ENCODE data around the gene SLCO3A1.

SLCO3A1 gene

DNA sequence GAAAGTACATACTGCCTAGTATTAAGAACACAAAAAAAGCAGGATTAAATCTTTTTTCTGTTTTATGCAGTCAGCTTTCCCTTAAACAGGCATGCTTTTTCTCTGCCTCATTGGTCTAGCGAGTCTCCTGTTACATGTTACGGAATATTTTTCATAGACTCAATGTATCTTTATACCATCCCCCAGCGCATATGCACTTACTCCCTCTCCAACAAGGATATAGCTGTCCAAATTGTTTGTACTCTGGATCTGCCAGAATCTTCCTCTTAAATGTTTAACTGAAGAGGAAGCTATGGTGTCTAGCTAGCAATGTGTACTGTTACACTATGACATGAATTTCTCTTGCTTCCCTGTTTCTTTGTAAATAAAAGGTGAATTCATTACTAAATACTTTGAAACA lies 9.2 kb upstream of the SLCO3A1 start:
- peaks cover 0 to 8% (median 0%) of the 10 kb centered on the region in 5 donors for H3K9me3 ChIP-seq (ENCODE audit: control insufficient read depth in 5 of 5, low read length in 5 of 5)
- H3K27ac ChIP-seq (ENCODE audit: low read depth, low read length) = no peak overlapping the region
- no peak overlapping the region for H3K9ac ChIP-seq (ENCODE audit: low read length in 5 of 5)
- H3K27me3 ChIP-seq (ENCODE audit: control insufficient read depth in 5 of 5, insufficient read depth in 4 of 5, low read length in 5 of 5) = peaks cover 0 to 7% (median 5%) of the 10 kb centered on the region in 5 donors
- H3K4me3 ChIP-seq (ENCODE audit: low read depth in 1 of 5, low read length in 5 of 5) = no peak overlapping the region
- no peaks in the 10 kb centered on the region for H3K36me3 ChIP-seq (ENCODE audit: control insufficient read depth in 5 of 5, insufficient read depth in 5 of 5, low read length in 5 of 5)
- H3K4me1 ChIP-seq (ENCODE audit: control insufficient read depth in 5 of 5, insufficient read depth in 5 of 5, low read length in 5 of 5) = peaks cover 0 to 3% (median 0%) of the 10 kb centered on the region in 5 donors

GRCh38 chr15:91844928-91845327 lies 8.6 kb upstream of the SLCO3A1 start:
- H3K9ac ChIP-seq (ENCODE audit: low read length in 5 of 5) = no peak overlapping the region

GRCh38 chr15:91845720-91846119 lies 7.8 kb upstream of the SLCO3A1 start:
- Histone ChIP-seq H3K4me1 (ENCODE audit: control insufficient read depth in 5 of 5, insufficient read depth in 5 of 5, low read length in 5 of 5) (peaks cover 0 to 6% (median 0%) of the 10 kb centered on the region in 5 donors), H3K4me3 (ENCODE audit: low read depth in 1 of 5, low read length in 5 of 5) (no peak overlapping the region), H3K27me3 (ENCODE audit: control insufficient read depth in 5 of 5, insufficient read depth in 4 of 5, low read length in 5 of 5) (peaks cover 0 to 7% (median 5%) of the 10 kb centered on the region in 5 donors), H3K27ac (ENCODE audit: low read depth, low read length) (no peak overlapping the region), H3K9ac (ENCODE audit: low read length in 5 of 5) (no peak overlapping the region), H3K36me3 (ENCODE audit: control insufficient read depth in 5 of 5, insufficient read depth in 5 of 5, low read length in 5 of 5) (no peaks in the 10 kb centered on the region), H3K9me3 (ENCODE audit: control insufficient read depth in 5 of 5, low read length in 5 of 5) (peaks cover 0 to 8% (median 0%) of the 10 kb centered on the region in 5 donors)

More at GRCh38 chr15:91844928-91845327, 8.6 kb upstream of the SLCO3A1 start:
- H3K9me3 ChIP-seq (ENCODE audit: control insufficient read depth in 5 of 5, low read length in 5 of 5) = peaks cover 0 to 8% (median 0%) of the 10 kb centered on the region in 5 donors
- no peaks in the 10 kb centered on the region for H3K36me3 ChIP-seq (ENCODE audit: control insufficient read depth in 5 of 5, insufficient read depth in 5 of 5, low read length in 5 of 5)
- H3K27ac ChIP-seq (ENCODE audit: low read depth, low read length) = no peak overlapping the region
- peaks cover 0 to 7% (median 5%) of the 10 kb centered on the region in 5 donors for H3K27me3 ChIP-seq (ENCODE audit: control insufficient read depth in 5 of 5, insufficient read depth in 4 of 5, low read length in 5 of 5)
- peaks cover 0 to 6% (median 0%) of the 10 kb centered on the region in 5 donors for H3K4me1 ChIP-seq (ENCODE audit: control insufficient read depth in 5 of 5, insufficient read depth in 5 of 5, low read length in 5 of 5)
- H3K4me3 ChIP-seq (ENCODE audit: low read depth in 1 of 5, low read length in 5 of 5) = no peak overlapping the region

GRCh38 chr15:91849180-91849579 lies 4.3 kb upstream of the SLCO3A1 start:
- Histone ChIP-seq H3K36me3 (ENCODE audit: control insufficient read depth in 5 of 5, insufficient read depth in 5 of 5, low read length in 5 of 5) (no peaks in the 10 kb centered on the region), H3K9me3 (ENCODE audit: control insufficient read depth in 5 of 5, low read length in 5 of 5) (no peaks in the 10 kb centered on the region), H3K4me3 (ENCODE audit: low read depth in 1 of 5, low read length in 5 of 5) (no peak overlapping the region), H3K27me3 (ENCODE audit: control insufficient read depth in 5 of 5, insufficient read depth in 4 of 5, low read length in 5 of 5) (peaks cover 0 to 7% (median 5%) of the 10 kb centered on the region in 5 donors), H3K4me1 (ENCODE audit: control insufficient read depth in 5 of 5, insufficient read depth in 5 of 5, low read length in 5 of 5) (peaks cover 7 to 21% (median 15%) of the 10 kb centered on the region in 5 donors), H3K9ac (ENCODE audit: low read length in 5 of 5) (peak overlapping the region in 1 of 5 donors; percentile 44), H3K27ac (ENCODE audit: low read depth, low read length) (no peak overlapping the region)

DNA sequence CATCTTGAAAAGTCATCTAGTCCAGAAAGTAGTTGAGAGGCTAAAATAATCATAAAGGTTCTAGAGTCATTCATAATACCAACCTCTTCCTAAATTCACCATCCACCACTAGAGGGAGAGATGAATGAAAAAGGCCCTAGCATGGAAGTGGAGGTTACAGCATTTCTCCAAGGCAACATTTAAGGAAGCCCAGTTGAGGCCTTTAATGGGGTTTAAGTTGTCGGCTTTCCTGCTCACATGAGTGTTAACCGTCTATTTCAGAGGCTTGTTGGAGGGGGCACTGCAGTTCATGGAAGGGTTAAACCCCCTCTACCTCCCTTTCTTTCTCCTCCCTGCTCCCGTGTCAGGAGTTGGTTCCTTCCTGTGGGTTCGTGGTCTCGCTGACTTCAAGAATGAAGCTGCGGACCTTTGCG lies 3.8 kb upstream of the SLCO3A1 start:
- peaks cover 0 to 11% (median 5%) of the 10 kb centered on the region in 5 donors for H3K27me3 ChIP-seq (ENCODE audit: control insufficient read depth in 5 of 5, insufficient read depth in 4 of 5, low read length in 5 of 5)
- H3K36me3 ChIP-seq (ENCODE audit: control insufficient read depth in 5 of 5, insufficient read depth in 5 of 5, low read length in 5 of 5) = no peaks in the 10 kb centered on the region
- no peak overlapping the region for H3K4me3 ChIP-seq (ENCODE audit: low read depth in 1 of 5, low read length in 5 of 5)
- H3K9ac ChIP-seq (ENCODE audit: low read length in 5 of 5) = no peak overlapping the region
- H3K27ac ChIP-seq (ENCODE audit: low read depth, low read length) = no peak overlapping the region
- no peaks in the 10 kb centered on the region for H3K9me3 ChIP-seq (ENCODE audit: control insufficient read depth in 5 of 5, low read length in 5 of 5)
- peaks cover 9 to 26% (median 20%) of the 10 kb centered on the region in 5 donors for H3K4me1 ChIP-seq (ENCODE audit: control insufficient read depth in 5 of 5, insufficient read depth in 5 of 5, low read length in 5 of 5)

DNA sequence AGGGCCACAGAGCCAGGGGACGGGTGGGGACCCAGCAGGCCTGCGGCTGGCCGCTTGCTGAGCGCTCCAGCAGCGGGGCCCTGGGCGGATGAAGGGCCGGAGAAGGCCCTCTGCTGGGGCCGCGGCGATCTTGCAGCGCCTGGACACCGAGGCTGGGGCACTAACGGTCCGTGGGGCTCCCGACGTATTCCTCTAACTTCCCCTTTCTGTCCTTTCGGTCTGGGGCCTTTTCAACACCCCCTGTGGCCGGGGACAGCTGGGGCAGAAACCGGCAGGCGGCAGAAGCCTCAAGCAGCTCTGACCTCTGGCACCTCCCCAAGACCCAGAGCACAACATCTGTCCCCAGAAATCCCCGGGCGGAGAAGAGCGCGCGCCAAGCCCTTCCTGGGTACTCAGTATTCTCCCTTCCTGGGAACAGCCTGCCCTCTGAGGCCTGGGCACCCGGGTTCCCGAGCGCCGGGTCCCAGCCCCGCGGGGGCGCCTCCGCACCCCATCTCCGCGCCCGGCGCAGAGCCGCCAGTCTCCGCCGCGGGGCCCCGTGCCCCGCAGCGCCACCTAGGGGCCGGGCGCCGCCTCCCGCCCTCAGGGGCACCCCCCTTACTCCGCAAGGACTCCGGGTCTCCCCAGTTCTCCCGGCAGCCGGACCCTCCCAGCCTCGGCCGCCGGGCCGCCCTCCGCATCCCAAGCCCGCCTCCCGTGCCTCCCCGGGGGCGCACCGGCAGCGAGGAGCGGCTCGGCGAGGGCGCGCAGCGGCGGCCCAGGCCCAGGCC lies 582 bp upstream of the SLCO3A1 start:
- Histone ChIP-seq H3K4me1 (ENCODE audit: control insufficient read depth in 5 of 5, insufficient read depth in 5 of 5, low read length in 5 of 5) (peaks cover 9 to 53% (median 38%) of the 10 kb centered on the region in 5 donors), H3K27ac (ENCODE audit: low read depth, low read length) (peak overlapping the region; percentile 78), H3K27me3 (ENCODE audit: control insufficient read depth in 5 of 5, insufficient read depth in 4 of 5, low read length in 5 of 5) (peaks cover 0 to 11% (median 0%) of the 10 kb centered on the region in 5 donors), H3K9ac (ENCODE audit: low read length in 5 of 5) (peak overlapping the region; percentile 29 to 83 (median 78)), H3K4me3 (ENCODE audit: low read depth in 1 of 5, low read length in 5 of 5) (peak overlapping the region; percentile 69 to 76 (median 75)), H3K9me3 (ENCODE audit: control insufficient read depth in 5 of 5, low read length in 5 of 5) (no peaks in the 10 kb centered on the region), H3K36me3 (ENCODE audit: control insufficient read depth in 5 of 5, insufficient read depth in 5 of 5, low read length in 5 of 5) (no peaks in the 10 kb centered on the region)

- Histone ChIP-seq H3K36me3 (ENCODE audit: control insufficient read depth in 5 of 5, insufficient read depth in 5 of 5, low read length in 5 of 5) (peaks cover 0 to 3% (median 0%) of the 10 kb centered on the region in 5 donors), H3K4me1 (ENCODE audit: control insufficient read depth in 5 of 5, insufficient read depth in 5 of 5, low read length in 5 of 5) (peaks cover 8 to 59% (median 38%) of the 10 kb centered on the region in 5 donors), H3K27ac (ENCODE audit: low read depth, low read length) (peak overlapping the region; percentile 37), H3K9me3 (ENCODE audit: control insufficient read depth in 5 of 5, low read length in 5 of 5) (no peaks in the 10 kb centered on the region), H3K27me3 (ENCODE audit: control insufficient read depth in 5 of 5, insufficient read depth in 4 of 5, low read length in 5 of 5) (peaks cover 0 to 10% (median 0%) of the 10 kb centered on the region in 5 donors), H3K9ac (ENCODE audit: low read length in 5 of 5) (peak overlapping the region in 3 of 5 donors; percentile 44 to 59 (median 56)), H3K4me3 (ENCODE audit: low read depth in 1 of 5, low read length in 5 of 5) (peak overlapping the region; percentile 61 to 79 (median 75))
These were observed 585 bp downstream of the SLCO3A1 start for GRCh38 chr15:91853948-91854638.

GRCh38 chr15:91854639-91854990 lies 1.1 kb downstream of the SLCO3A1 start:
- H3K9ac ChIP-seq (ENCODE audit: low read length in 5 of 5) = peak overlapping the region in 3 of 5 donors; percentile 21 to 56 (median 26)
- peak overlapping the region; percentile 37 for H3K27ac ChIP-seq (ENCODE audit: low read depth, low read length)

GRCh38 chr15:91855241-91855640 lies 1.7 kb downstream of the SLCO3A1 start:
- Histone ChIP-seq H3K9ac (ENCODE audit: low read length in 5 of 5) (no peak overlapping the region), H3K4me3 (ENCODE audit: low read depth in 1 of 5, low read length in 5 of 5) (peak overlapping the region in 4 of 5 donors; percentile 67 to 79 (median 76)), H3K27me3 (ENCODE audit: control insufficient read depth in 5 of 5, insufficient read depth in 4 of 5, low read length in 5 of 5) (peaks cover 0 to 8% (median 0%) of the 10 kb centered on the region in 5 donors), H3K9me3 (ENCODE audit: control insufficient read depth in 5 of 5, low read length in 5 of 5) (no peaks in the 10 kb centered on the region), H3K27ac (ENCODE audit: low read depth, low read length) (no peak overlapping the region), H3K4me1 (ENCODE audit: control insufficient read depth in 5 of 5, insufficient read depth in 5 of 5, low read length in 5 of 5) (peaks cover 6 to 53% (median 38%) of the 10 kb centered on the region in 5 donors), H3K36me3 (ENCODE audit: control insufficient read depth in 5 of 5, insufficient read depth in 5 of 5, low read length in 5 of 5) (peaks cover 0 to 4% (median 0%) of the 10 kb centered on the region in 5 donors)

More at GRCh38 chr15:91854639-91854990, 1.1 kb downstream of the SLCO3A1 start:
- Histone ChIP-seq H3K4me3 (ENCODE audit: low read depth in 1 of 5, low read length in 5 of 5) (peak overlapping the region; percentile 61 to 79 (median 75)), H3K4me1 (ENCODE audit: control insufficient read depth in 5 of 5, insufficient read depth in 5 of 5, low read length in 5 of 5) (peaks cover 6 to 56% (median 38%) of the 10 kb centered on the region in 5 donors), H3K9me3 (ENCODE audit: control insufficient read depth in 5 of 5, low read length in 5 of 5) (no peaks in the 10 kb centered on the region), H3K27me3 (ENCODE audit: control insufficient read depth in 5 of 5, insufficient read depth in 4 of 5, low read length in 5 of 5) (peaks cover 0 to 8% (median 0%) of the 10 kb centered on the region in 5 donors), H3K36me3 (ENCODE audit: control insufficient read depth in 5 of 5, insufficient read depth in 5 of 5, low read length in 5 of 5) (peaks cover 0 to 4% (median 0%) of the 10 kb centered on the region in 5 donors)
